Body of pancreas (tissue), 4 donors: Measurements from ENCODE around the gene GRID1. TPM values are rescaled to one million over a fixed set of nuclear protein-coding genes. Genes with fewer than 3 reads are reported as not detected.

ENCODE experiments used
- ATAC-seq: fragments of 150-250 bp; one replicate; pipeline ENCODE4 v1.9.1; 2016
- DNase-seq, 4 donors: peaks; one replicate each; pipeline ENCODE4 v3.0.0-alpha.2; 2019
- H3K27ac ChIP-seq, 4 donors: fragments of 200-600 bp; sonication (generic); 1 replicate in 3 of 4; 2 replicates in 1 of 4; pipeline versions ENCODE4 v1.5.1 to v1.6.1; 2016 to 2019; ENCODE audit warnings: mild to moderate bottlenecking in 1 of 4, mixed read lengths in 1 of 4, moderate library complexity in 1 of 4
- H3K27me3 ChIP-seq, 2 donors: fragments of 200-600 bp; sonication (generic); one replicate each; pipeline ENCODE4 v1.6.0; 2016; ENCODE audit warnings: mild to moderate bottlenecking in 1 of 2
- H3K36me3 ChIP-seq, 2 donors: fragments of 200-600 bp; sonication (generic); replicated peaks in 1 of 2; 2 replicates each; pipeline ENCODE4 v1.5.1; 2016; ENCODE audit warnings: low read depth in 2 of 2; ENCODE audit not compliant: insufficient read depth in 1 of 2
- H3K4me1 ChIP-seq: fragments of 200-600 bp; sonication (generic); one replicate; pipeline ENCODE4 v1.6.0; 2016
- H3K4me3 ChIP-seq, 2 donors: fragments of 200-600 bp; sonication (generic); 1 replicate in 1 of 2; 2 replicates in 1 of 2; pipeline ENCODE4 v1.5.1; 2016 to 2019
- H3K9me3 ChIP-seq, 3 donors: fragments of 200-600 bp; sonication (generic); 1 replicate in 2 of 3; 2 replicates in 1 of 3; pipeline ENCODE4 v1.5.1; 2016
- POLR2A ChIP-seq, 3 donors: fragments of 450-650 bp; IDR thresholded peaks; one replicate each; pipeline ENCODE4 v1.6.1; 2016; ENCODE audit warnings: antibody characterized with exemption in 3 of 3, mild to moderate bottlenecking in 2 of 3
- WGBS, 2 donors: methylation state at CpG; one replicate each; pipeline ENCODE4 v1.1.5; 2017; 5-methylcytosine and 5-hydroxymethylcytosine counted together
- intact Hi-C: fragments of 100-400 bp; cut with DNase I; formaldehyde crosslinking; loops from one replicate; pipeline ENCODE4 v1.15.1; 2023
- total RNA-seq, 2 donors: library from RNA; depleted of rRNA; stranded (reverse); fragments of >200 nt; gene quantifications; one replicate each; pipeline ENCODE4 v1.1.0, GENCODE V29; 2016
- TF ChIP-seq, protein P1 (sequence below), 7 experiments: fragments of 450-650 bp in 4 of 7; fragments of 200-600 bp in 3 of 7; sonication (generic) in 3 of 7; IDR thresholded peaks; one replicate each; pipeline ENCODE4 v1.5.1; 2016 to 2019; ENCODE audit warnings: antibody characterized with exemption in 7 of 7

Gene GRID1
- total RNA-seq, 2 donors from 2014 or later, result 1.0 to 1.6 TPM

GRCh38 chr10:85788570-85788969, 578.0 kb downstream of the GRID1 start:
- H3K4me1 ChIP-seq, result no peaks in the 10 kb centered on the region
- no peak overlapping the region for H3K4me3 ChIP-seq
- no peaks in the 10 kb centered on the region for H3K27me3 ChIP-seq
- no peak for ATAC-seq
- intact Hi-C loops, result no loop called here
- WGBS, 2 donors, result 72 to 86% methylated on average over 4 of the region's 4 CpGs
- no peaks in the 10 kb centered on the region for H3K9me3 ChIP-seq
- DNase-seq, result no peak
- H3K27ac ChIP-seq, result no peak overlapping the region
- TF ChIP-seq, protein P1, sequence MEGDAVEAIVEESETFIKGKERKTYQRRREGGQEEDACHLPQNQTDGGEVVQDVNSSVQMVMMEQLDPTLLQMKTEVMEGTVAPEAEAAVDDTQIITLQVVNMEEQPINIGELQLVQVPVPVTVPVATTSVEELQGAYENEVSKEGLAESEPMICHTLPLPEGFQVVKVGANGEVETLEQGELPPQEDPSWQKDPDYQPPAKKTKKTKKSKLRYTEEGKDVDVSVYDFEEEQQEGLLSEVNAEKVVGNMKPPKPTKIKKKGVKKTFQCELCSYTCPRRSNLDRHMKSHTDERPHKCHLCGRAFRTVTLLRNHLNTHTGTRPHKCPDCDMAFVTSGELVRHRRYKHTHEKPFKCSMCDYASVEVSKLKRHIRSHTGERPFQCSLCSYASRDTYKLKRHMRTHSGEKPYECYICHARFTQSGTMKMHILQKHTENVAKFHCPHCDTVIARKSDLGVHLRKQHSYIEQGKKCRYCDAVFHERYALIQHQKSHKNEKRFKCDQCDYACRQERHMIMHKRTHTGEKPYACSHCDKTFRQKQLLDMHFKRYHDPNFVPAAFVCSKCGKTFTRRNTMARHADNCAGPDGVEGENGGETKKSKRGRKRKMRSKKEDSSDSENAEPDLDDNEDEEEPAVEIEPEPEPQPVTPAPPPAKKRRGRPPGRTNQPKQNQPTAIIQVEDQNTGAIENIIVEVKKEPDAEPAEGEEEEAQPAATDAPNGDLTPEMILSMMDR (IDR thresholded peaks at IDR 0.05), result no peak
- TF ChIP-seq POLR2A (IDR thresholded peaks at IDR 0.05), result no peak
- H3K36me3 ChIP-seq, result no peaks in the 10 kb centered on the region

GRCh38 chr10:85787881-85788280, 578.7 kb downstream of the GRID1 start:
- H3K4me1 ChIP-seq, result no peaks in the 10 kb centered on the region
- ATAC-seq (no peak), DNase-seq (no peak)
- H3K4me3 ChIP-seq, result no peak overlapping the region
- intact Hi-C loops, result no loop called here
- no peak overlapping the region for H3K27ac ChIP-seq
- WGBS, 2 donors, result 81 to 93% methylated on average over 3 of the region's 3 CpGs
- H3K9me3 ChIP-seq, result no peaks in the 10 kb centered on the region
- H3K27me3 ChIP-seq, result no peaks in the 10 kb centered on the region
- TF ChIP-seq, protein P1 (IDR thresholded peaks at IDR 0.05), result no peak
- TF ChIP-seq POLR2A (IDR thresholded peaks at IDR 0.05), result no peak
- H3K36me3 ChIP-seq, result no peaks in the 10 kb centered on the region

- no peak for DNase-seq
- no peak overlapping the region for H3K27ac ChIP-seq
- 63 to 66% methylated on average over 5 of the region's 5 CpGs for WGBS, 2 donors
- H3K4me1 ChIP-seq, result no peaks in the 10 kb centered on the region
- no peaks in the 10 kb centered on the region for H3K9me3 ChIP-seq
- intact Hi-C loops, result no loop called here
- TF ChIP-seq, protein P1 (IDR thresholded peaks at IDR 0.05), result no peak
- TF ChIP-seq POLR2A (IDR thresholded peaks at IDR 0.05), result no peak
- no peak overlapping the region for H3K4me3 ChIP-seq
- no peaks in the 10 kb centered on the region for H3K36me3 ChIP-seq
- H3K27me3 ChIP-seq, result no peaks in the 10 kb centered on the region
- ATAC-seq, result no peak
These were observed 579.2 kb downstream of the GRID1 start for GRCh38 chr10:85787393-85787792.

GRCh38 chr10:85786401-85786899, 580.1 kb downstream of the GRID1 start:
- WGBS, 2 donors, result 39 to 50% methylated on average over 10 of the region's 10 CpGs
- Histone ChIP-seq H3K4me3 (no peak overlapping the region), H3K4me1 (no peaks in the 10 kb centered on the region), H3K27ac (no peak overlapping the region), H3K9me3 (no peaks in the 10 kb centered on the region), H3K36me3 (no peaks in the 10 kb centered on the region), H3K27me3 (no peaks in the 10 kb centered on the region)
- peak in 1 of 4 donors; percentile 22 for DNase-seq
- intact Hi-C loops, result no loop called here
- TF ChIP-seq, protein P1 (IDR thresholded peaks at IDR 0.05), result peak in 1 of 7 experiments; percentile 30
- no peak for TF ChIP-seq POLR2A (IDR thresholded peaks at IDR 0.05)
- no peak for ATAC-seq

DNA sequence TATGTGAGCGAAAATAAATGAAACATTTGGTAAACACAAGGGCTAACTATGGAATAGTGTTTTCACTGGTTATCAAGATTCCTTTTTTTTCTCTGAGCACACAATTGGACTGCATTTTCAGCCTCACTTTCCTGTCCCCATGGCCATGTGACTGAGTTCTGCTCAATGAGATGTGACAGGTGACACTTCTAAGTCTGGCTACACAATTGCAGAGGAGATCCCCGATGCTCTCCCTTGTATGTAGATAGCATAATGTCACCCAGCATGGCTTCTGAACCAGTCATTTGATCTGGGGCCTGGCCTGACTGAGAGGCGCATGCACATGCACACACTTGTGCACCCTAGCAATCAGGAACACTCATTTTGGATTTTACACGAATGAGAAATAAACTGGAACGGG, 581.8 kb downstream of the GRID1 start:
- no peaks in the 10 kb centered on the region for H3K27me3 ChIP-seq
- H3K4me3 ChIP-seq, result no peak overlapping the region
- H3K4me1 ChIP-seq, result no peaks in the 10 kb centered on the region
- H3K36me3 ChIP-seq, result no peaks in the 10 kb centered on the region
- DNase-seq (no peak), ATAC-seq (no peak)
- TF ChIP-seq POLR2A (IDR thresholded peaks at IDR 0.05), result no peak
- TF ChIP-seq, protein P1 (IDR thresholded peaks at IDR 0.05), result no peak
- intact Hi-C loops, result no loop called here
- 60 to 66% methylated on average over 5 of the region's 5 CpGs for WGBS, 2 donors
- H3K9me3 ChIP-seq, result no peaks in the 10 kb centered on the region
- no peak overlapping the region for H3K27ac ChIP-seq
